Adrenal gland (tissue), 12 donors: ENCODE data around the gene MAD1L1. TPM values are rescaled to one million over a fixed set of nuclear protein-coding genes. Genes with fewer than 3 reads are reported as not detected.

Source experiments
- DNase-seq, 7 donors: peaks; one replicate each; pipeline ENCODE4 v3.0.0-alpha.2; 2019 to 2020
- H3K27ac ChIP-seq, 5 donors: fragments of 200-600 bp; sonication (generic) in 4 of 5; 1 replicate in 3 of 5; 2 replicates in 2 of 5; pipeline versions ENCODE4 v1.5.1 to v1.8.0; 2016 to 2020; ENCODE audit warnings: mild to moderate bottlenecking in 1 of 5
- H3K27me3 ChIP-seq: fragments of 200-600 bp; 2 replicates; pipeline ENCODE4 v1.8.0; 2021
- H3K36me3 ChIP-seq, 2 donors: fragments of 200-600 bp; replicated peaks in 1 of 2; 1 replicate in 1 of 2; 2 replicates in 1 of 2; pipeline versions ENCODE4 v1.5.1 to v1.8.0; 2018 to 2022
- H3K4me1 ChIP-seq, 2 donors: fragments of 200-600 bp; replicated peaks in 1 of 2; 1 replicate in 1 of 2; 2 replicates in 1 of 2; pipeline versions ENCODE4 v1.5.1 to v1.8.0; 2018 to 2021
- H3K4me3 ChIP-seq, 4 donors: fragments of 200-600 bp; sonication (generic) in 3 of 4; one replicate each; pipeline ENCODE4 v1.5.1; 2016 to 2018
- H3K9me3 ChIP-seq, 3 donors: fragments of 200-600 bp; sonication (generic) in 1 of 3; replicated peaks in 1 of 3; 1 replicate in 2 of 3; 2 replicates in 1 of 3; pipeline versions ENCODE4 v1.5.1 to v1.8.0; 2016 to 2021
- CTCF ChIP-seq, 6 experiments: fragments of 450-650 bp in 4 of 6; fragments of 200-600 bp in 2 of 6; sonication (generic) in 1 of 6; IDR thresholded peaks; 1 replicate in 5 of 6; 2 replicates in 1 of 6; pipeline versions ENCODE4 v1.5.1 to v1.8.0; 2016 to 2021; ENCODE audit warnings: antibody characterized with exemption in 6 of 6, mild to moderate bottlenecking in 2 of 6, moderate library complexity in 1 of 6
- POLR2A ChIP-seq, 2 donors: fragments of 450-650 bp; IDR thresholded peaks; one replicate each; pipeline ENCODE4 v1.6.1; 2017; ENCODE audit warnings: antibody characterized with exemption in 2 of 2, mild to moderate bottlenecking in 2 of 2, moderate library complexity in 1 of 2
- WGBS, 4 donors: extraction: QIAGEN DNeasy Blood & Tissue Kit in 2 of 4; methylation state at CpG; one replicate each; pipeline versions ENCODE4 v1.1.5 to v1.1.7; 2013 to 2017; 5-methylcytosine and 5-hydroxymethylcytosine counted together
- intact Hi-C, 2 donors: fragments of 100-400 bp; cut with DNase I; formaldehyde crosslinking; loops; one replicate each; pipeline versions ENCODE4 v1.14.1 to v1.15.0; 2022 to 2023
- polyA plus RNA-seq, 3 donors: library from polyadenylated mRNA; stranded (reverse); fragments of 200-250 nt in 2 of 3; fragments of 350-450 nt in 1 of 3; fragmentation: Illumina TruSeq in 1 of 3; extraction: RNeasy Lipid Tissue Mini Kit (QIAGEN cat#74804) in 1 of 3; gene quantifications; one replicate each; pipeline ENCODE4 v1.2.3, GENCODE V29; 2013 to 2014
- total RNA-seq, 9 donors: library from RNA; depleted of rRNA in 4 of 9; stranded (reverse); fragments of >200 nt in 4 of 9; fragments of 120-200 nt in 1 of 9; fragmentation: NEBNext Ultra II Directional in 1 of 9; extraction: Animal tissue kit (Norgen Biotek cat#: 25700) in 1 of 9; gene quantifications; one replicate each; pipeline versions ENCODE4 v1.1.0 to v1.2.4, GENCODE V29; 2013 to 2023
- donor health status: healthy with polysubstance abuse.
- donor health status: Bipolar disorder and iron deficiency.
- donor health status: DM: yes; HTN: yes; CAD: no.
- donor health status: DM: no; HTN: no; CAD: no.
- donor health status: DM: no; HTN: no; CAD: no.
- donor health status: DM: yes; HTN: yes; CAD: no.

Gene MAD1L1
- total and polyA plus RNA-seq, 12 donors, result 6.7 to 87.7 (median 28.9) TPM

GRCh38 chr7:2009541-2010001 is 223.2 kb downstream of the MAD1L1 start:
- WGBS, 4 donors, result 87 to 96% (median 91%) methylated on average over 14 to 16 of the region's 16 CpGs
- intact Hi-C loops, result no loop called here
- no peaks in the 10 kb centered on the region for H3K9me3 ChIP-seq
- no peak overlapping the region for H3K27ac ChIP-seq
- no peak for TF ChIP-seq POLR2A (IDR thresholded peaks at IDR 0.05)
- no peak for TF ChIP-seq CTCF (IDR thresholded peaks at IDR 0.05)
- no peak overlapping the region for H3K4me3 ChIP-seq
- no peaks in the 10 kb centered on the region for H3K36me3 ChIP-seq
- peak in 1 of 7 donors; percentile 5 for DNase-seq
- H3K27me3 ChIP-seq, result no peaks in the 10 kb centered on the region
- no peaks in the 10 kb centered on the region for H3K4me1 ChIP-seq

DNA sequence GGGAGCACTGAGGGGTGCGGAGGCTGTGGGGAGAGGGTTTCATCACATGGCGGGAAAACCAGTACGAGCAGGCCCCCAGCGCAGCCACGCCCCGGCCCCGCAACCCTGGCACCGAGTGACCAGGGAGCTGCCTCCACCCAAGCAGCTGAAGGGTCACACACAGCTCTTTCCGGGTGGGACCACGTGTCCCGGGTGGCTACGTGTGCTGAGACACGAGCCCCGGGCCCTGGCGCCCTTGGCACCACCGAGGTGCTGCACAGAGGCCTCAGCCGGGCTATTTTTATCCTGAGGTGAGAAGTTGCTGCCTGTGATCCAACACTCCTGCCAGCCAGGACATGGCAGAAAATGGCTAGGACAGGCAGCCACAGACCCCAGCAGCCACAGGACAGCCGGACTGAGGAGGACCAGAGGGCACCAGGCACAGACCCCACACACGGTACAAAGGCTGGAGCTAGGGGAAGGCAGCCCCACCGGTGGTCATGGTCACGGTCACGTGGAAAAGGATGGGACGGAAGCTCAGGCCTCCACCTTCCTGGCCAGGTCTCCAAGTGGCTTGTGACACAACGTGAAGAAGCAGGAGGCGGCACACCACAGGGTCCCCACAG is 223.7 kb downstream of the MAD1L1 start:
- intact Hi-C loops, result no loop called here
- Histone ChIP-seq H3K4me1 (no peaks in the 10 kb centered on the region), H3K36me3 (no peaks in the 10 kb centered on the region), H3K9me3 (no peaks in the 10 kb centered on the region), H3K4me3 (no peak overlapping the region), H3K27me3 (no peaks in the 10 kb centered on the region), H3K27ac (no peak overlapping the region)
- peak in 2 of 7 donors; percentile 3 to 7 for DNase-seq
- TF ChIP-seq POLR2A (IDR thresholded peaks at IDR 0.05), result no peak
- TF ChIP-seq CTCF (IDR thresholded peaks at IDR 0.05), result no peak
- 92 to 95% (median 94%) methylated on average over 7 to 25 of the region's 25 CpGs for WGBS, 4 donors

GRCh38 chr7:2008101-2008935 is 224.4 kb downstream of the MAD1L1 start:
- Histone ChIP-seq H3K9me3 (no peaks in the 10 kb centered on the region), H3K27ac (no peak overlapping the region), H3K4me3 (no peak overlapping the region), H3K27me3 (no peaks in the 10 kb centered on the region), H3K4me1 (no peaks in the 10 kb centered on the region), H3K36me3 (no peaks in the 10 kb centered on the region)
- DNase-seq, result peak in 3 of 7 donors; percentile 1 to 5 (median 4)
- intact Hi-C loops, result no loop called here
- 80 to 89% (median 85%) methylated on average over 12 to 28 of the region's 28 CpGs for WGBS, 4 donors
- no peak for TF ChIP-seq CTCF (IDR thresholded peaks at IDR 0.05)
- no peak for TF ChIP-seq POLR2A (IDR thresholded peaks at IDR 0.05)

GRCh38 chr7:2007551-2007950 is 225.2 kb downstream of the MAD1L1 start:
- no peak for DNase-seq
- Histone ChIP-seq H3K27ac (no peak overlapping the region), H3K4me3 (no peak overlapping the region), H3K27me3 (no peaks in the 10 kb centered on the region), H3K36me3 (no peaks in the 10 kb centered on the region), H3K9me3 (no peaks in the 10 kb centered on the region), H3K4me1 (no peaks in the 10 kb centered on the region)
- intact Hi-C loops, result no loop called here
- WGBS, 4 donors, result 93 to 96% (median 95%) methylated on average over 10 of the region's 10 CpGs
- no peak for TF ChIP-seq CTCF (IDR thresholded peaks at IDR 0.05)
- no peak for TF ChIP-seq POLR2A (IDR thresholded peaks at IDR 0.05)
